NCI-H1930 (cell line): ENCODE data around the gene TMSB10.
"Not testable (repeated sequence)": the region's sequence is repeated elsewhere in the genome, so short reads cannot be mapped to it uniquely, and the experiment has no call there.

Source experiments
- DNase-seq, 2 experiments: peaks; one replicate each; lab custom pipeline; 2025; lab: John Stamatoyannopoulos, UW

TMSB10 gene

GRCh38 chr2:84904717-84905174, 710 bp upstream of the TMSB10 start:
- DNase-seq = peak in 1 of 2 experiments; percentile 29

- DNase-seq = no peak
Observed at GRCh38 chr2:84906108-84906899, 848 bp downstream of the TMSB10 start.

GRCh38 chr2:84906900-84907714, 1.7 kb downstream of the TMSB10 start:
- DNase-seq = no peak

GRCh38 chr2:84908948-84909713, 3.7 kb downstream of the TMSB10 start:
- no peak for DNase-seq

GRCh38 chr2:84911135-84911678, 5.8 kb downstream of the TMSB10 start:
- no peak for DNase-seq

GRCh38 chr2:84912984-84913383, 7.5 kb downstream of the TMSB10 start:
- DNase-seq = no peak

- DNase-seq = no peak
Observed at GRCh38 chr2:84914334-84914733, 8.9 kb downstream of the TMSB10 start.

- DNase-seq = not testable (repeated sequence)
Observed at GRCh38 chr2:84915675-84916074, 10.2 kb downstream of the TMSB10 start.

GRCh38 chr2:84917821-84918220, 12.4 kb downstream of the TMSB10 start:
- DNase-seq = not testable (repeated sequence)

GRCh38 chr2:84918430-84918829, 13.0 kb downstream of the TMSB10 start:
- no peak for DNase-seq

GRCh38 chr2:84919885-84920580, 14.6 kb downstream of the TMSB10 start:
- DNase-seq = peak in 1 of 2 experiments; percentile 17

- no peak for DNase-seq
Observed at GRCh38 chr2:84923009-84923408, 17.6 kb downstream of the TMSB10 start.

- DNase-seq = no peak
Observed at GRCh38 chr2:84924173-84925106, 19.0 kb downstream of the TMSB10 start.

GRCh38 chr2:84925336-84925723, 19.9 kb downstream of the TMSB10 start:
- no peak for DNase-seq

- peak; percentile 90 to 93 for DNase-seq
Observed at GRCh38 chr2:84925724-84926376, 20.4 kb downstream of the TMSB10 start.

GRCh38 chr2:84927275-84927627, 21.8 kb downstream of the TMSB10 start:
- no peak for DNase-seq

GRCh38 chr2:84931384-84931821, 25.9 kb downstream of the TMSB10 start:
- no peak for DNase-seq

GRCh38 chr2:84938194-84938879, 32.9 kb downstream of the TMSB10 start:
- DNase-seq = no peak
